ENCODE results near the gene MARS1.

MARS1 gene

GRCh38 chr12:57530396-57531142 is 42.7 kb downstream of the MARS1 start:
- no peak for DNase-seq (ENCODE audit: low spot score)

GRCh38 chr12:57531836-57532235 is 44.0 kb downstream of the MARS1 start:
- DNase-seq (ENCODE audit: low spot score) = no peak

- DNase-seq (ENCODE audit: low spot score) = no peak
Measured at GRCh38 chr12:57533108-57533507, 45.2 kb downstream of the MARS1 start.

GRCh38 chr12:57534250-57534649 is 46.4 kb downstream of the MARS1 start:
- no peak for DNase-seq (ENCODE audit: low spot score)

GRCh38 chr12:57534991-57535543 is 47.2 kb downstream of the MARS1 start:
- DNase-seq (ENCODE audit: low spot score) = no peak

GRCh38 chr12:57535764-57536596 is 48.1 kb downstream of the MARS1 start:
- DNase-seq (ENCODE audit: low spot score) = no peak

GRCh38 chr12:57536597-57536942 is 48.7 kb downstream of the MARS1 start:
- no peak for DNase-seq (ENCODE audit: low spot score)

- DNase-seq (ENCODE audit: low spot score) = no peak
Measured at GRCh38 chr12:57539134-57539768, 51.4 kb downstream of the MARS1 start.

- no peak for DNase-seq (ENCODE audit: low spot score)
Measured at GRCh38 chr12:57541001-57541400, 53.1 kb downstream of the MARS1 start.

GRCh38 chr12:57541717-57542116 is 53.8 kb downstream of the MARS1 start:
- no peak for DNase-seq (ENCODE audit: low spot score)

GRCh38 chr12:57543581-57543980 is 55.7 kb downstream of the MARS1 start:
- DNase-seq (ENCODE audit: low spot score) = no peak

GRCh38 chr12:57545809-57546437 is 58.1 kb downstream of the MARS1 start:
- DNase-seq (ENCODE audit: low spot score) = no peak

GRCh38 chr12:57546438-57547287 is 58.8 kb downstream of the MARS1 start, which contains the start of gene DCTN2:
Gene DCTN2 (minus strand): TSS chr12:57547192. CDS start chr12:57547063, 129 bp downstream.
- peak; percentile 98 for DNase-seq (ENCODE audit: low spot score)

GRCh38 chr12:57547288-57548012 is 59.6 kb downstream of the MARS1 start:
- no peak for DNase-seq (ENCODE audit: low spot score)

GRCh38 chr12:57548013-57548315 is 60.1 kb downstream of the MARS1 start:
- DNase-seq (ENCODE audit: low spot score) = no peak

GRCh38 chr12:57548488-57548887 is 60.6 kb downstream of the MARS1 start:
- DNase-seq (ENCODE audit: low spot score) = no peak

- DNase-seq (ENCODE audit: low spot score) = no peak
Measured at GRCh38 chr12:57549203-57549908, 61.5 kb downstream of the MARS1 start.

- DNase-seq (ENCODE audit: low spot score) = peak; percentile 44
Measured at GRCh38 chr12:57549909-57550640, 62.2 kb downstream of the MARS1 start, which contains the start of gene KIF5A. Gene KIF5A (plus strand): TSS chr12:57550044. CDS start chr12:57550272, 228 bp downstream.

Measured in HuH-7.5 (cell line).